Measurements from ENCODE around the gene DAG1.

The DAG1 gene

GRCh38 chr3:49470714-49471420, 800 bp downstream of the DAG1 start:
- DNase-seq (ENCODE audit: low read depth in 1 of 2, low spot score in 1 of 2) = peak in 1 of 2 experiments; percentile 11
- Histone ChIP-seq H3K27ac (replicated peaks) (peak overlapping the region; percentile 63), H3K27me3 (ENCODE audit: insufficient read depth, poor library complexity, severe bottlenecking) (no peaks in the 10 kb centered on the region), H3K4me3 (replicated peaks; ENCODE audit: insufficient read depth, low read length) (peak overlapping the region; percentile 64)
- TF ChIP-seq POLR2AphosphoS5 (IDR thresholded peaks at IDR 0.05; ENCODE audit: low read depth) (no peak), CTCF (IDR thresholded peaks at IDR 0.05; ENCODE audit: insufficient read depth, low read length) (no peak), GABPA (IDR thresholded peaks at IDR 0.05; ENCODE audit: low read depth) (no peak), REST (IDR thresholded peaks at IDR 0.05; ENCODE audit: insufficient replicate concordance, low read depth) (no peak), SPI1 (IDR thresholded peaks at IDR 0.05; ENCODE audit: borderline replicate concordance, low read depth) (no peak)

- H3K27ac ChIP-seq (replicated peaks) = no peak overlapping the region
- H3K4me3 ChIP-seq (replicated peaks; ENCODE audit: insufficient read depth, low read length) = no peak overlapping the region
- DNase-seq (ENCODE audit: low read depth in 1 of 2, low spot score in 1 of 2) = no peak
- TF ChIP-seq CTCF (IDR thresholded peaks at IDR 0.05; ENCODE audit: insufficient read depth, low read length) = no peak
- TF ChIP-seq SPI1 (IDR thresholded peaks at IDR 0.05; ENCODE audit: borderline replicate concordance, low read depth) = no peak
- no peak for TF ChIP-seq POLR2AphosphoS5 (IDR thresholded peaks at IDR 0.05; ENCODE audit: low read depth)
- no peaks in the 10 kb centered on the region for H3K27me3 ChIP-seq (ENCODE audit: insufficient read depth, poor library complexity, severe bottlenecking)
Observed at GRCh38 chr3:49471856-49472495, 1.9 kb downstream of the DAG1 start.

- H3K27me3 ChIP-seq (ENCODE audit: insufficient read depth, poor library complexity, severe bottlenecking) = no peaks in the 10 kb centered on the region
- no peak overlapping the region for H3K4me3 ChIP-seq (replicated peaks; ENCODE audit: insufficient read depth, low read length)
- H3K27ac ChIP-seq (replicated peaks) = no peak overlapping the region
- peak; percentile 67 for TF ChIP-seq SPI1 (IDR thresholded peaks at IDR 0.05; ENCODE audit: borderline replicate concordance, low read depth)
- no peak for TF ChIP-seq GABPA (IDR thresholded peaks at IDR 0.05; ENCODE audit: low read depth)
- no peak for TF ChIP-seq CTCF (IDR thresholded peaks at IDR 0.05; ENCODE audit: insufficient read depth, low read length)
- TF ChIP-seq POLR2AphosphoS5 (IDR thresholded peaks at IDR 0.05; ENCODE audit: low read depth) = peak; percentile 79
- no peak for TF ChIP-seq REST (IDR thresholded peaks at IDR 0.05; ENCODE audit: insufficient replicate concordance, low read depth)
- DNase-seq (ENCODE audit: low read depth in 1 of 2, low spot score in 1 of 2) = peak; percentile 16 to 42
Observed at GRCh38 chr3:49476563-49476962, 6.5 kb downstream of the DAG1 start.
